HEK293 (cell line): ENCODE measurements around the gene POC1B.

Experiments
- GFI1B ChIP-seq: fragments of 450-650 bp; formaldehyde crosslinking; IDR thresholded peaks from 2 replicates; pipeline ENCODE4 v1.5.1; 2016; ENCODE audit warnings: missing biosample characterization, missing genetic modification characterization
- TCF7L2 ChIP-seq: IDR thresholded peaks from 2 replicates; pipeline ENCODE4 v1.6.1; 2011; ENCODE audit warnings: low read depth, mild to moderate bottlenecking, inconsistent platforms, low read length, moderate library complexity, borderline replicate concordance
- ZBTB17 ChIP-seq: fragments of 450-650 bp; formaldehyde crosslinking; IDR thresholded peaks from 2 replicates; pipeline ENCODE4 v1.5.1; 2016; ENCODE audit warnings: missing biosample characterization, missing genetic modification characterization
- ZBTB21 ChIP-seq: fragments of 450-650 bp; formaldehyde crosslinking; IDR thresholded peaks from 2 replicates; pipeline ENCODE4 v1.5.1; 2017; ENCODE audit warnings: missing biosample characterization, missing genetic modification characterization
- ZBTB8A ChIP-seq: fragments of 450-650 bp; formaldehyde crosslinking; IDR thresholded peaks from 2 replicates; pipeline ENCODE4 v1.5.1; 2016; ENCODE audit warnings: missing biosample characterization, missing genetic modification characterization
- ZNF16 ChIP-seq: fragments of 450-650 bp; formaldehyde crosslinking; IDR thresholded peaks from 2 replicates; pipeline ENCODE4 v1.5.1; 2016; ENCODE audit warnings: low read depth, missing biosample characterization, missing genetic modification characterization
- ZNF548 ChIP-seq: fragments of 450-650 bp; formaldehyde crosslinking; IDR thresholded peaks from 2 replicates; pipeline ENCODE4 v1.5.1; 2016; ENCODE audit warnings: missing biosample characterization, missing genetic modification characterization
- ZNF76 ChIP-seq: fragments of 450-650 bp; formaldehyde crosslinking; IDR thresholded peaks from 2 replicates; pipeline ENCODE4; 2016; ENCODE audit warnings: low read depth, missing biosample characterization, missing genetic modification characterization, borderline replicate concordance
- TF ChIP-seq, protein P1 (sequence below): fragments of 450-650 bp; formaldehyde crosslinking; IDR thresholded peaks from 2 replicates; pipeline ENCODE4 v1.5.1; 2016; ENCODE audit warnings: missing biosample characterization, missing genetic modification characterization
- TF ChIP-seq, protein P2 (sequence below): fragments of 450-650 bp; formaldehyde crosslinking; IDR thresholded peaks from 2 replicates; pipeline ENCODE4 v1.5.1; 2016; ENCODE audit warnings: missing biosample characterization, missing genetic modification characterization
- TF ChIP-seq, protein P3 (sequence below): fragments of 450-650 bp; formaldehyde crosslinking; IDR thresholded peaks from 2 replicates; pipeline ENCODE4 v1.5.1; 2017; ENCODE audit warnings: missing biosample characterization, missing genetic modification characterization

DNA sequence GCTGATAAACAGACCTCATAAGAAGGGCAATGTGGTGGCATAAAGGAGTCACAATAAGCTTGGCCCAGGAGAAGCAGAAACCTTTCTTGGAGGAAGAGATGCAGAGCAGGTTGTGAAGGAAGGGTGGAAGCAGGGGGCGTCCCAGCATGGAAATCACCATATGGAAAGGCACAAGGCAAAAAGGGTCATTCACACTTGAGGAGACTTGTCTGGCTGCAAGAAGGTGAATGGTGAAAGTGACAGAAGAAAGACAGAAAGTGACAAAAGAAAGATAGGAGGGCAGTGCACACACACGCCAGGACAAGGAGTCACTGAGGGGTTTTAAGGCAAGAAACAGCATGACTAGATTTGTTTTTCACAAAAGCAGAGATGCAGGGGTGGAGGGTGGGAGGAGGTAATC, 39.6 kb downstream of the POC1B start:
- TF ChIP-seq ZNF548: no peak
- TF ChIP-seq ZBTB17 (tag by site-specific recombination): no peak
- no peak for TF ChIP-seq ZNF76 (tag by site-specific recombination)
- TF ChIP-seq, protein P1, sequence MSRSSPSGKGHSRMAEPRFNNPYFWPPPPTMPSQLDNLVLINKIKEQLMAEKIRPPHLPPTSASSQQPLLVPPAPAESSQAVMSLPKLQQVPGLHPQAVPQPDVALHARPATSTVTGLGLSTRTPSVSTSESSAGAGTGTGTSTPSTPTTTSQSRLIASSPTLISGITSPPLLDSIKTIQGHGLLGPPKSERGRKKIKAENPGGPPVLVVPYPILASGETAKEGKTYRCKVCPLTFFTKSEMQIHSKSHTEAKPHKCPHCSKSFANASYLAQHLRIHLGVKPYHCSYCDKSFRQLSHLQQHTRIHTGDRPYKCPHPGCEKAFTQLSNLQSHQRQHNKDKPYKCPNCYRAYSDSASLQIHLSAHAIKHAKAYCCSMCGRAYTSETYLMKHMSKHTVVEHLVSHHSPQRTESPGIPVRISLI (tag by site-specific recombination): no peak
- TF ChIP-seq ZBTB21 (tag by site-specific recombination): no peak
- TF ChIP-seq, protein P2, sequence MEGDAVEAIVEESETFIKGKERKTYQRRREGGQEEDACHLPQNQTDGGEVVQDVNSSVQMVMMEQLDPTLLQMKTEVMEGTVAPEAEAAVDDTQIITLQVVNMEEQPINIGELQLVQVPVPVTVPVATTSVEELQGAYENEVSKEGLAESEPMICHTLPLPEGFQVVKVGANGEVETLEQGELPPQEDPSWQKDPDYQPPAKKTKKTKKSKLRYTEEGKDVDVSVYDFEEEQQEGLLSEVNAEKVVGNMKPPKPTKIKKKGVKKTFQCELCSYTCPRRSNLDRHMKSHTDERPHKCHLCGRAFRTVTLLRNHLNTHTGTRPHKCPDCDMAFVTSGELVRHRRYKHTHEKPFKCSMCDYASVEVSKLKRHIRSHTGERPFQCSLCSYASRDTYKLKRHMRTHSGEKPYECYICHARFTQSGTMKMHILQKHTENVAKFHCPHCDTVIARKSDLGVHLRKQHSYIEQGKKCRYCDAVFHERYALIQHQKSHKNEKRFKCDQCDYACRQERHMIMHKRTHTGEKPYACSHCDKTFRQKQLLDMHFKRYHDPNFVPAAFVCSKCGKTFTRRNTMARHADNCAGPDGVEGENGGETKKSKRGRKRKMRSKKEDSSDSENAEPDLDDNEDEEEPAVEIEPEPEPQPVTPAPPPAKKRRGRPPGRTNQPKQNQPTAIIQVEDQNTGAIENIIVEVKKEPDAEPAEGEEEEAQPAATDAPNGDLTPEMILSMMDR: no peak
- TF ChIP-seq, protein P3, sequence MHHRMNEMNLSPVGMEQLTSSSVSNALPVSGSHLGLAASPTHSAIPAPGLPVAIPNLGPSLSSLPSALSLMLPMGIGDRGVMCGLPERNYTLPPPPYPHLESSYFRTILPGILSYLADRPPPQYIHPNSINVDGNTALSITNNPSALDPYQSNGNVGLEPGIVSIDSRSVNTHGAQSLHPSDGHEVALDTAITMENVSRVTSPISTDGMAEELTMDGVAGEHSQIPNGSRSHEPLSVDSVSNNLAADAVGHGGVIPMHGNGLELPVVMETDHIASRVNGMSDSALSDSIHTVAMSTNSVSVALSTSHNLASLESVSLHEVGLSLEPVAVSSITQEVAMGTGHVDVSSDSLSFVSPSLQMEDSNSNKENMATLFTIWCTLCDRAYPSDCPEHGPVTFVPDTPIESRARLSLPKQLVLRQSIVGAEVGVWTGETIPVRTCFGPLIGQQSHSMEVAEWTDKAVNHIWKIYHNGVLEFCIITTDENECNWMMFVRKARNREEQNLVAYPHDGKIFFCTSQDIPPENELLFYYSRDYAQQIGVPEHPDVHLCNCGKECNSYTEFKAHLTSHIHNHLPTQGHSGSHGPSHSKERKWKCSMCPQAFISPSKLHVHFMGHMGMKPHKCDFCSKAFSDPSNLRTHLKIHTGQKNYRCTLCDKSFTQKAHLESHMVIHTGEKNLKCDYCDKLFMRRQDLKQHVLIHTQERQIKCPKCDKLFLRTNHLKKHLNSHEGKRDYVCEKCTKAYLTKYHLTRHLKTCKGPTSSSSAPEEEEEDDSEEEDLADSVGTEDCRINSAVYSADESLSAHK: no peak
- no peak for TF ChIP-seq ZBTB8A
- TF ChIP-seq ZNF16 (tag by site-specific recombination): no peak
- TF ChIP-seq TCF7L2: no peak
- no peak for TF ChIP-seq GFI1B (tag by site-specific recombination)
